GM19238 (cell line): ENCODE results near the gene SEPTIN6.

ENCODE experiments used
- DNase-seq: peaks from one replicate; pipeline ENCODE4 v3.0.0; 2011; ENCODE audit warnings: low spot score; ENCODE audit not compliant: insufficient read length

The SEPTIN6 gene

DNA sequence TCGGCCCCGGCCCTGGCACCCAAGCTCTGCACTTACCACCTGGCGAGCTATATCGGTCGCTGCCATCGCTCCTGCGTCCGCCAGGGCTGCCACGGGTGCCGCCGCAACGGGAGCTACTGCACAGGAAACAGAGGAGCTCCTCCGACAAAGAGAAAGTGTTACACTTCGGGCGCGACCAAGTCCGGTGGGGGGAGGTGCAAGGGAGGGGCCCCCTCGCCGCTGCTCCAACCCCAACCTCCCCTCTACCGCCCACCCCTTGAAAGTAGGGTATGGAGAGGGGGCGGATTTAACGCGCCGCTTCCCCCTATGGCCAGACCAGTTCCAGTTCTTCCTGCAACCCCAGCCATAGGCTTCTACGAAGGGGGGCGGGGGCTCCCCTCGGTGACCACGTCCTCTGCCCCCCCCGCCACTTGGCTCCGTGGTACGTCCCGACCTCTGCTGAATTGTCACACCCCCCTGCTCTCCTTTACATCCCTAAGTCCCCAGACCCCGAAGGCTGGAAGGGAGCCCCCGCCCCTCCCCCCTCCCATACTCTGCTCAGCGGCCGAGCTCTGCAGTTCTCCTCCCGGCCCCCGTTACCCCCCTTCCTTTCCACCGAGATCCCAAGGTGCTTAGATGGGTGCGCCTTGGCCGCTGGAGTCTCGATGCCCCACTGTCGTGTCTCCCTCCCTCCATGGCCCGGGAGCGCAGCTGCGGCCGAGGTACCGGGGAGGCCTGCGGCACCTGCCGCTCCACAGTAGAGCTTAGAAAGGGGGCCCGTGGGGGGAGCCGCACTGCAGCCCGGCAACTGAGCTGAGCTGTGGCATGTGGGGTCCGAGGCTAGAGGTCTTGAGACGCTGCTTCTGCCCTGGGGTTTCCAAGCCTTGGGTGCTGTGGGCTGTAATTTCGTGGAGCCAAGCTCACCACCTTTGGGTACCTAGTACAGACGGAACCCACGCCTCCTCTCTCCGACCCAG is at the start of gene SEPTIN6:
Gene SEPTIN6, minus strand, starts transcription at position 129 of the 956 bp plus-strand sequence. Its CDS starts 63 bp downstream, at position 66.
- peak; percentile 43 for DNase-seq

GRCh38 chrX:119738742-119739141 is 45.8 kb upstream of the SEPTIN6 start:
- DNase-seq, result no peak

DNA sequence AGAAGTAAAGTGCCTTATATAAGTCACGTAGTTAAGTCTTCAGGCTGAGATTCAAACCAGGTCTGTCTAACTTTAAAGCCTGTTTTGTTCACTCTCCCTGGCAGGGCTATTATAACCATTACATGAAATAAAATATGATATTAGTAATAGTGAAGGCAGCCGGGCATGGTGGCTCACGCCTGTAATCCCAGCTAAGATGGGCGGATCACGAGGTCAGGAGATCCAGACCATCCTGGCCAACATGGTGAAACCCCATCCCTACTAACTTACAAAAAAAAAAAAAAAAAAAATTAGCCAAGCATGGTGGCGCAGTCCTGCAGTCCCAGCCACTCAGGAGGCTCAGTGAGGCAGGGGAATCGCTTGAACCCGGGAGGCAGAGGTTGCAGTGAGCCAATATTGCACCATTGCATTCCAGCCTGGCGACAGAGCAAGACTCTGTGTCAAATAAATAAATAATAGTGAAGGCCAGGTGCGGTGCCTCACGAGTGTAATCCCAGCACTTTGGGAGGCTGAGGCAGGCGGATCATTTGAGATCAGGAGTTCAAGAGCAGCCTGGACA is 43.3 kb upstream of the SEPTIN6 start:
- no peak for DNase-seq

GRCh38 chrX:119735467-119735866 is 42.5 kb upstream of the SEPTIN6 start:
- no peak for DNase-seq

- DNase-seq, result no peak
Observed at GRCh38 chrX:119734897-119735339, 42.0 kb upstream of the SEPTIN6 start.

DNA sequence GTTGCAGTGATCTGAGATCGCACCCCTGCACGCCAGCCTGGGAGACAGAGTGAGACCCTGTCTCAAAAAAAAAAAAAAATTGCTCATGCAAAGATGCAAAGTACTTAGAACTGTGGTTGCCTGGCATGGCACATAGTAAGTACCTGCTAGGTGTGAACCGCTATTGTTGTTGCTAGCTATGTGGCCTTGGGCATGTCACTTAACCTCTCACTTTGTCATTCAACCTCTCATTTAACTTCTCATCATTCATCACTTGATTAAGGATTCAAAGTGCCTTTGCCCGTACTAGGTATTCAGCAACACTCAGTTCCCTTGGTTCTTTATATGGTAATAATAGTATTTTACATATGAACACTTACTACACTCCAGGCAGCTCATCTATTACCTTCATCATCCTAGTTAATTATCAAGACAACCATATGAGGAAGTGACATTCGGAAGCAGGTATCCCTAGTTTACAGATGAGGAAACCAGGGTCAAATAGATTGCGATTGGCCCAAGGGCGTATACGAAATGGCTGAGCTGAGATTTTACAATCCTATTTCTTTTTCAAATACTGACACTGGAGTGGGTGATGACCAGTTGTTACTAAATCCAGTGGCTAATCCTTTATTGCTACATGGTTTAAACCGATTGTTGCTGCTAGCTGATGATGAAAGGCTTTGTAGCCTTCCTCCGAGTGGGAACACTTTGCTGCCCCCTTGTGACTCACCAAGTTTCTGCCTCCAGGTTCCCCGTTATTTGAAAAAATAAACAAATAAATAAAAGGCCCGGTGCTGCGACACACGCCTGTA is 36.6 kb upstream of the SEPTIN6 start:
- peak; percentile 46 for DNase-seq

GRCh38 chrX:119728487-119728886 is 35.5 kb upstream of the SEPTIN6 start:
- no peak for DNase-seq

GRCh38 chrX:119726900-119727555 is 34.1 kb upstream of the SEPTIN6 start:
- DNase-seq, result no peak

DNA sequence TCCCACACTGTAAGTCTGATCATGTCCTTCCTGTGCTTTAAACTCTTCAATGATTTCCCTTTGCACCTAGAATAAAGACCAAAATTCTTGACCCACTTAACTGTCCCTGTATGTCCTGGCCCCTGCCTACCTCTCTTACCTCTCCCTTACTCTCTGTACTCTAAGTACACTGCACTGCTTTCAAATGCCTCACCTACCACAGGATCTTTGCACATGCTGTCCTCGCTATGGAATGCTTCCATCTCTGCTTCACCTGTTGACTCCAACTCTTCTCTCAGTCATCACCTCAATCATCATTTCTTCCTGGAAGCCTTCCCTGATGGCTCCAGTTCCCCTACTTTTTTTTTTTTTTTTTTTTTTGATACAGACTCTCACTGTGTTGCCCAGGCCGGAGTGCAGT is 29.0 kb upstream of the SEPTIN6 start:
- DNase-seq, result no peak

DNA sequence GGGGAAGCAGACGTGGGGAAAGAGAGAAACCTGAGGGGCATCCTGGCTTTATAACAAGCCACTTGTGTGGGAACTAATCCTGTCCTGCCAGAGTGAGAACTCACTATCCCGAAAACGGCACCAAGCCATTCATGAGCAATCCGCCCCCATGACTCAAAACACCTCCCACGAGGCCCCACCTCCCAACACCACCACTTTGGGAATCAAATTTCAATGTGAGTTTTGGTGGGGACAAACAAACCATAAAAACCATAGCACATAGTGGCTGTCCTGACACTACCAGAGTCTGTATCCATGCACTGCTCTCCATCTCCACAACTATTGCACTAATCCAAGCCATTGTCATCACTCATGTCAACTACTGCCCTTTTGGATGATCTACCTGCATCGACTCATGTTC is 28.5 kb upstream of the SEPTIN6 start:
- no peak for DNase-seq

GRCh38 chrX:119709630-119710029 is 16.7 kb upstream of the SEPTIN6 start:
- no peak for DNase-seq

DNA sequence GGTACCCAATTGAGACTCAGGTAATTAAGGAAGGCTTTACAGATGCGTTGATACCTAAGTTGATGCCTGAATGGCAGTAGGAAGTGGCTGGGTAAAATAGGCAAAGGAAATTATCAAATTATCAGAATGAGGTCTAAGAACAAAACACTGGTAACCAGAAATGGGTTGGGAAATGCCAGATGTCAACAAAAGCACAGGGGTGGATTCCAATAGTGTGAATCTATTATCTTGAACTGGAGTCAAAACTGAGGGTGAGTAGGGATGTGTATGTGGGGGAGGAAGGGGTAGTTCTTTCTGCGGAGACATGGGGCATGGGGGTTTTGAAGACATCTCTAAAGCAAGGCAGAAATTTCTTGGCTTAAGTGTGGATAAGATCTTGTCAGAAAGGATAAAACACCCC is 16.0 kb upstream of the SEPTIN6 start:
- DNase-seq, result no peak

GRCh38 chrX:119706616-119707015 is 13.6 kb upstream of the SEPTIN6 start:
- no peak for DNase-seq

DNA sequence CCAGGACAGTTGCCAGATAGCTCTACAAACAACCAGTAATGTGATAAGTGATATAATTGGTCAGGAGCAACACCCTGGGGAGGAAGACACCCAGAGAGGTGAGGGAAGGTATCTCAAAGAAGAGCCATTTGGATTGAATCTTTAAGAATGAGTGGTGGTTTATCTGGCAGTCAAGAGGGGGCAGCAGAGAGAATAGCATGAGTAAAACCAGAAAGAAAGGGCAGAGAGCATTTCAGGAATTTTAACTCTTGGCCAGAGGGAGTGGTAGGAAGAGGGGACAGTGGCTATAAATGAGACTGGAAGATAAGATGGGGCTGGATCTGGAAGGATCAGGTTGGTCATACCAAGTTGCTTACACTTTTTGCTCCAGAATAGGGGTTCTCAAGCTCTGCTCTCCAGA is 5.9 kb upstream of the SEPTIN6 start:
- no peak for DNase-seq

- DNase-seq, result no peak
Observed at GRCh38 chrX:119696251-119696890, 3.4 kb upstream of the SEPTIN6 start.

GRCh38 chrX:119695535-119696050 is 2.6 kb upstream of the SEPTIN6 start:
- no peak for DNase-seq

- DNase-seq, result no peak
Observed at GRCh38 chrX:119694601-119695534, 1.9 kb upstream of the SEPTIN6 start.

DNA sequence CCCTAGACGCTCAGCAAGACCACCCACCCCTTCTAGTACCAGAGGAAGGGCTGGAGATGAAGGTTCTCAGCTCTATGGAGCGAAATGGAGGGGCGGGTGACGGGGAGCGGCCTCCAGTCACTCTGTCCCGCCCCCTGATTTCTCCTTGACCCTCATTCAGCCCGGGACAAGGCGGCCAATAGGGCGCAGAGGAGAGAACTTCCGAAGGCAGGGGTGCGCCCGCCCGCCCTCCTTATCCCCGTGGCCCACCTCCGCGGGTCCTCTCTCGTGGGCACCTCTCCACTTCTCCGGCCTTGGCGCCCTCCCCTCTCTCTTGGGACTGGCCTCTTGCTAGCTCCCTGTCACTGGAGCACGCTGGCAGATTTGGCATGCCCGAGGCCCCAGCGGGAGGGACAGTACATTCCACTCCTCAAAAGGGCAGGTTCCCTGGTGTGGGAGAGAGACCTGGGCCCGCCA is 1.1 kb upstream of the SEPTIN6 start:
- DNase-seq, result no peak
